Upper lobe of left lung (tissue), 6 donors: Measurements from ENCODE around the gene RFC1. TPM values are rescaled to one million over a fixed set of nuclear protein-coding genes. Genes with fewer than 3 reads are reported as not detected.
"Not testable (repeated sequence)": the region's sequence is repeated elsewhere in the genome, so short reads cannot be mapped to it uniquely, and the experiment has no call there.

Experiments
- ATAC-seq, 2 donors: fragments of 200-7000 bp; cut with Tn5 transposase; one replicate each; pipeline ENCODE4 v1.9.1; 2022; ENCODE audit warnings: mild to moderate bottlenecking in 2 of 2, moderate library complexity in 2 of 2; ENCODE audit not compliant: low FRiP score in 2 of 2
- DNase-seq, 2 donors: peaks; one replicate each; pipeline ENCODE4 v3.0.0-alpha.2; 2019 to 2020
- H3K27ac ChIP-seq, 4 donors: fragments of 200-600 bp; sonication (generic); one replicate each; pipeline ENCODE4 v1.5.1; 2016 to 2019
- H3K27me3 ChIP-seq, 4 donors: fragments of 200-600 bp; sonication (generic); one replicate each; pipeline ENCODE4 v1.5.1; 2017 to 2019
- H3K36me3 ChIP-seq, 4 donors: fragments of 200-600 bp; sonication (generic); one replicate each; pipeline ENCODE4 v1.5.1; 2016 to 2019
- H3K4me1 ChIP-seq, 4 donors: fragments of 200-600 bp; sonication (generic); one replicate each; pipeline ENCODE4 v1.5.1; 2018 to 2019
- H3K4me3 ChIP-seq, 4 donors: fragments of 200-600 bp; sonication (generic); one replicate each; pipeline ENCODE4 v1.5.1; 2017 to 2019; ENCODE audit warnings: mild to moderate bottlenecking in 2 of 4, moderate library complexity in 1 of 4
- H3K9me3 ChIP-seq, 4 donors: fragments of 200-600 bp; sonication (generic); one replicate each; pipeline ENCODE4 v1.5.1; 2018 to 2019
- EP300 ChIP-seq, 4 donors: sonication (generic); formaldehyde crosslinking; IDR thresholded peaks; one replicate each; pipeline ENCODE4 v1.5.1; 2017; ENCODE audit warnings: antibody characterized with exemption in 4 of 4, control low read depth in 2 of 4
- POLR2A ChIP-seq, 4 donors: fragments of 450-650 bp; IDR thresholded peaks; one replicate each; pipeline ENCODE4 v1.5.1; 2016 to 2017; ENCODE audit warnings: antibody characterized with exemption in 4 of 4, mild to moderate bottlenecking in 2 of 4
- POLR2AphosphoS5 ChIP-seq, 2 donors: sonication (generic); formaldehyde crosslinking; IDR thresholded peaks; one replicate each; pipeline ENCODE4 v1.5.1; 2017; ENCODE audit warnings: antibody characterized with exemption in 2 of 2
- WGBS, 2 donors: methylation state at CpG; one replicate each; pipeline ENCODE4 v1.1.5; 2017 to 2018; 5-methylcytosine and 5-hydroxymethylcytosine counted together
- total RNA-seq, 6 donors: library from RNA; depleted of rRNA in 4 of 6; stranded (reverse); fragments of >200 nt in 4 of 6; gene quantifications; one replicate each; pipeline versions ENCODE4 v1.1.0 to v1.2.1, GENCODE V29; 2016 to 2021
- TF ChIP-seq, protein P1 (sequence below), 6 experiments: fragments of 450-650 bp in 4 of 6; fragments of 200-600 bp in 2 of 6; sonication (generic) in 2 of 6; IDR thresholded peaks; one replicate each; pipeline ENCODE4 v1.5.1; 2016 to 2019; ENCODE audit warnings: antibody characterized with exemption in 6 of 6
- donor health status: DM: no; HTN: no; CAD: no; lungs with moderate emphysema.
- donor health status: DM: no; HTN: yes; CAD: no; lungs with severe emphysema.

The RFC1 gene
- total RNA-seq, 6 donors from 2014 or later = 33.0 to 127 (median 44.4) TPM

DNA sequence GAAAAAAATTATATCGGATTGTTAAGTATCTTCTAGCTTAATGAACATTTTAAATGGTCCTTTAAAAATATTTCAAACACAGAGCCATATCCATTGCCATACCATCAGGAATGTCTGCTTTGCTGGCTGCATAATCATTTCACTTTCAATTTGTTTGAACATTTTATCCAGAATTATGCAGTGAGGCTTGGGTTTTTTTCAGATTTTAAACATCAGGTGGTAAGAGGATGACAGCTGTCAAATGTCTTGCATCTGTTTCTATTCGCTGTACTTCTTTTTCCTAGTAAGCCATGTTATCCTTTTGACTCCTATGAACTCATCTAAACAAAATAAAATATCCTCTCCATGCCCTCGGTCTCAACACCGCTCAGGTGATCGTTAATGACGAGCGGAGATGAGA lies 802 bp downstream of the RFC1 start:
- 4 to 8% methylated on average over 7 of the region's 7 CpGs for WGBS, 2 donors
- Histone ChIP-seq H3K9me3 (no peaks in the 10 kb centered on the region), H3K27ac (peak overlapping the region; percentile 86 to 96 (median 92)), H3K36me3 (peaks cover 0 to 4% (median 2%) of the 10 kb centered on the region in 4 donors), H3K4me1 (peaks cover 16 to 29% (median 22%) of the 10 kb centered on the region in 4 donors), H3K27me3 (no peaks in the 10 kb centered on the region), H3K4me3 (peak overlapping the region; percentile 85 to 99 (median 96))
- no peak for DNase-seq
- ATAC-seq = no peak
- TF ChIP-seq POLR2A (IDR thresholded peaks at IDR 0.05) (no peak), POLR2AphosphoS5 (IDR thresholded peaks at IDR 0.05) (no peak), EP300 (IDR thresholded peaks at IDR 0.05) (no peak)
- TF ChIP-seq, protein P1, sequence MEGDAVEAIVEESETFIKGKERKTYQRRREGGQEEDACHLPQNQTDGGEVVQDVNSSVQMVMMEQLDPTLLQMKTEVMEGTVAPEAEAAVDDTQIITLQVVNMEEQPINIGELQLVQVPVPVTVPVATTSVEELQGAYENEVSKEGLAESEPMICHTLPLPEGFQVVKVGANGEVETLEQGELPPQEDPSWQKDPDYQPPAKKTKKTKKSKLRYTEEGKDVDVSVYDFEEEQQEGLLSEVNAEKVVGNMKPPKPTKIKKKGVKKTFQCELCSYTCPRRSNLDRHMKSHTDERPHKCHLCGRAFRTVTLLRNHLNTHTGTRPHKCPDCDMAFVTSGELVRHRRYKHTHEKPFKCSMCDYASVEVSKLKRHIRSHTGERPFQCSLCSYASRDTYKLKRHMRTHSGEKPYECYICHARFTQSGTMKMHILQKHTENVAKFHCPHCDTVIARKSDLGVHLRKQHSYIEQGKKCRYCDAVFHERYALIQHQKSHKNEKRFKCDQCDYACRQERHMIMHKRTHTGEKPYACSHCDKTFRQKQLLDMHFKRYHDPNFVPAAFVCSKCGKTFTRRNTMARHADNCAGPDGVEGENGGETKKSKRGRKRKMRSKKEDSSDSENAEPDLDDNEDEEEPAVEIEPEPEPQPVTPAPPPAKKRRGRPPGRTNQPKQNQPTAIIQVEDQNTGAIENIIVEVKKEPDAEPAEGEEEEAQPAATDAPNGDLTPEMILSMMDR (IDR thresholded peaks at IDR 0.05) = no peak

- DNase-seq = no peak
- Histone ChIP-seq H3K4me1 (peaks cover 16 to 29% (median 22%) of the 10 kb centered on the region in 4 donors), H3K27ac (no peak overlapping the region), H3K4me3 (peak overlapping the region in 2 of 4 donors; percentile 85 to 99), H3K9me3 (no peaks in the 10 kb centered on the region), H3K36me3 (peaks cover 0 to 4% (median 2%) of the 10 kb centered on the region in 4 donors), H3K27me3 (no peaks in the 10 kb centered on the region)
- no peak for ATAC-seq
- TF ChIP-seq POLR2A (IDR thresholded peaks at IDR 0.05) (no peak), EP300 (IDR thresholded peaks at IDR 0.05) (no peak), POLR2AphosphoS5 (IDR thresholded peaks at IDR 0.05) (no peak)
- TF ChIP-seq, protein P1 (IDR thresholded peaks at IDR 0.05) = no peak
- WGBS, 2 donors = 81 to 87% methylated on average over 4 of the region's 4 CpGs
Observed at GRCh38 chr4:39363773-39364393, 2.3 kb downstream of the RFC1 start.

- TF ChIP-seq, protein P1 (IDR thresholded peaks at IDR 0.05) = no peak
- no peak for TF ChIP-seq EP300 (IDR thresholded peaks at IDR 0.05)
- no peak for TF ChIP-seq POLR2AphosphoS5 (IDR thresholded peaks at IDR 0.05)
- TF ChIP-seq POLR2A (IDR thresholded peaks at IDR 0.05) = no peak
- 59 to 67% methylated on average over 3 of the region's 3 CpGs for WGBS, 2 donors
- Histone ChIP-seq H3K4me3 (no peak overlapping the region), H3K36me3 (peaks cover 0 to 4% (median 2%) of the 10 kb centered on the region in 4 donors), H3K9me3 (no peaks in the 10 kb centered on the region), H3K4me1 (peaks cover 16 to 29% (median 22%) of the 10 kb centered on the region in 4 donors), H3K27ac (no peak overlapping the region), H3K27me3 (no peaks in the 10 kb centered on the region)
- no peak for DNase-seq
- no peak for ATAC-seq
Observed at GRCh38 chr4:39362827-39363226, 3.3 kb downstream of the RFC1 start.

GRCh38 chr4:39360611-39361010 lies 5.6 kb downstream of the RFC1 start:
- H3K4me1 ChIP-seq = peaks cover 17 to 33% (median 27%) of the 10 kb centered on the region in 4 donors
- not testable (repeated sequence) for ATAC-seq

GRCh38 chr4:39357002-39357401 lies 9.2 kb downstream of the RFC1 start:
- TF ChIP-seq, protein P1 (IDR thresholded peaks at IDR 0.05) = no peak
- TF ChIP-seq POLR2AphosphoS5 (IDR thresholded peaks at IDR 0.05) (no peak), EP300 (IDR thresholded peaks at IDR 0.05) (no peak), POLR2A (IDR thresholded peaks at IDR 0.05) (no peak)
- ATAC-seq (no peak), DNase-seq (no peak)
- H3K4me3 ChIP-seq = no peak overlapping the region
- peaks cover 12 to 42% (median 21%) of the 10 kb centered on the region in 4 donors for H3K4me1 ChIP-seq
- peaks cover 0 to 4% (median 2%) of the 10 kb centered on the region in 4 donors for H3K36me3 ChIP-seq
- WGBS, 2 donors = 88% methylated on average over 1 of the region's 1 CpG
- H3K27ac ChIP-seq = peak overlapping the region in 3 of 4 donors; percentile 15 to 45 (median 40)
- no peaks in the 10 kb centered on the region for H3K27me3 ChIP-seq
- no peaks in the 10 kb centered on the region for H3K9me3 ChIP-seq

More at GRCh38 chr4:39360611-39361010, 5.6 kb downstream of the RFC1 start:
- not testable (repeated sequence) for H3K9me3 ChIP-seq, DNase-seq, H3K36me3 ChIP-seq, H3K27me3 ChIP-seq, H3K27ac ChIP-seq, H3K4me3 ChIP-seq
- 95% methylated on average over 4 of the region's 4 CpGs for WGBS, 2 donors
